Measurements from ENCODE around the gene TIMP4.
A peak's percentile ranks its signal among the peaks of the same experiment; 100 is the strongest.

The TIMP4 gene

DNA sequence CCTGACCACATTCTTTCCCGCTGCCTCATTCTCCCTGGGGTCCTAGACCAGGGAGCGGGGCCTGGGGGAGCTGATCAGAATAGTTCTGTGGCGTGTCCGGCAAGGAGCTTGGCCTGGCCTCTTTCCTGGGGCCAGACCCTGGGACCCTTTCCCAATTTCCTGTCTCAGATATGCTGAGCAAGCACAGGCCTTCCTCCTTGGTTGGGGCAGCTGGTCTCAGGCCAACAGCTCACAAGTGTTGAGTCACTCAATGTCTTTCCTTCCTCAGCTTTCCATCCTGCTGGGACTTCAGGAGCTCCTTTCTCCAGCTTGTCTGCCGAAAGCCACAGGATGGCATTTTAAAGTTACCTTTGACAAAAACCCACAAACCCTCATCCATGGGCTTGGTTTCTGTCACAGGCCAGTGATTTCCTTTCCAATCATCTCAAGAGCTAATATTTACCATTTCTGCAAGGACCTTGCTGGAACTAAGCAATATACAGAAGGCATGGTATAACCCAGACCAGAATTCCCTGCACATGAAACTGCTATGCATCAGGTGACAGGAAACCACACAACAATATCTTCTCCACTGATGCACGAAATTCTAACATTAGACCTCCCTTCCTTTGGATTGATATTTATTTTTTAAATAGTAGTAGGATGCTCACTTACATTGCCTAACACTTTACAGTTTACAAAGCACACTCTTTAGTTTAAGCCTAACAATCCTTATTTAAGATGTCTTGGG lies 19.5 kb upstream of the TIMP4 start:
- Histone ChIP-seq H3K9me3 (ENCODE audit: control insufficient read depth, insufficient read depth, low read length) (no peaks in the 10 kb centered on the region), H3K4me1 (ENCODE audit: control insufficient read depth, low read length) (peaks cover 6% of the 10 kb centered on the region), H3K27me3 (ENCODE audit: control insufficient read depth, low read length) (no peaks in the 10 kb centered on the region), H3F3A (ENCODE audit: control insufficient read depth, insufficient read depth) (no peaks in the 10 kb centered on the region), H3K9me2 (replicated peaks; ENCODE audit: control insufficient read depth, low read length) (no peaks in the 10 kb centered on the region), H3K36me3 (ENCODE audit: control insufficient read depth, low read length) (no peaks in the 10 kb centered on the region), H3K27ac (ENCODE audit: low read depth, low read length) (no peak overlapping the region), H3K4me2 (ENCODE audit: low read length) (no peak overlapping the region), H3K79me2 (ENCODE audit: control insufficient read depth, low read length) (no peaks in the 10 kb centered on the region), H4K20me1 (ENCODE audit: control insufficient read depth, insufficient read depth, low read depth, low read length) (no peaks in the 10 kb centered on the region), H3K4me3 (ENCODE audit: low read length) (no peak overlapping the region)
- TF ChIP-seq CTCF (IDR thresholded peaks at IDR 0.05; ENCODE audit: low read depth, low read length, poor library complexity, severe bottlenecking) (no peak), EZH2phosphoT487 (IDR thresholded peaks at IDR 0.05; ENCODE audit: borderline replicate concordance, low read length) (no peak)

- H3K9me3 ChIP-seq (ENCODE audit: control insufficient read depth, insufficient read depth, low read length): no peaks in the 10 kb centered on the region
- H3F3A ChIP-seq (ENCODE audit: control insufficient read depth, insufficient read depth): no peaks in the 10 kb centered on the region
- TF ChIP-seq EZH2phosphoT487 (IDR thresholded peaks at IDR 0.05; ENCODE audit: borderline replicate concordance, low read length): no peak
- no peak for TF ChIP-seq CTCF (IDR thresholded peaks at IDR 0.05; ENCODE audit: low read depth, low read length, poor library complexity, severe bottlenecking)
- H3K4me1 ChIP-seq (ENCODE audit: control insufficient read depth, low read length): peaks cover 6% of the 10 kb centered on the region
- H3K36me3 ChIP-seq (ENCODE audit: control insufficient read depth, low read length): no peaks in the 10 kb centered on the region
- no peaks in the 10 kb centered on the region for H4K20me1 ChIP-seq (ENCODE audit: control insufficient read depth, insufficient read depth, low read depth, low read length)
- no peak overlapping the region for H3K27ac ChIP-seq (ENCODE audit: low read depth, low read length)
- no peak overlapping the region for H3K4me2 ChIP-seq (ENCODE audit: low read length)
- no peaks in the 10 kb centered on the region for H3K79me2 ChIP-seq (ENCODE audit: control insufficient read depth, low read length)
- H3K4me3 ChIP-seq (ENCODE audit: low read length): no peak overlapping the region
- no peaks in the 10 kb centered on the region for H3K27me3 ChIP-seq (ENCODE audit: control insufficient read depth, low read length)
- no peaks in the 10 kb centered on the region for H3K9me2 ChIP-seq (replicated peaks; ENCODE audit: control insufficient read depth, low read length)
Observed at GRCh38 chr3:12177126-12177525, 18.4 kb upstream of the TIMP4 start.

DNA sequence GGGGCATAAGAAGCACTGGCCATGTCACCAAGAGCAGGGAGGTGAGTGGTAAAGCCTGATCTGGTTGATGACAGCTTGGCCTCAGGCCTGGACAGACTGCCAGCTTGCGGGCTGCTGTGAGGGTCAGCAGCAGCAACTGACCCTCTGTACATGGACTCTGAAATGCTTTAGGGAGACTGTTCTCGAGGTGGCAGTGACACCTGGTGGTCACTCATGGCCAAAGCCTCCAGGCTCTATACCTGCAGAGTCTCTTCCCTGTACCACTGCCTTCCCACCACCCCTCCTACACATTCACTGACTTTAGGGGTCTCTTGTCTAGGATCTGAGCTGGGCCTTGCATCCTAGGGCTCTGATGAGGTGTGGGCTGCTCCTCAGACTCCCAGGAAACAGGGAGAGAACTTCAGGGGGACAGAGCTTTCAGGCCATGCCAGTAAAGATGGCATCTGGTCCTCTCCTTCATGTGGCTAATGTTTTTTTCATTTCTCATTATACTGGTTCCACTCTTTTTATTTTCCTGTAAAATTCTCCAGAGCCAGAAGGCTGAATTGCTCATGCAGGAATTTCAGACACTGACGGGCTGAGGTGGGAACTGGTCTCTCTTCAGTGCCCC lies 17.2 kb upstream of the TIMP4 start:
- peaks cover 6% of the 10 kb centered on the region for H3K4me1 ChIP-seq (ENCODE audit: control insufficient read depth, low read length)
- no peaks in the 10 kb centered on the region for H3K27me3 ChIP-seq (ENCODE audit: control insufficient read depth, low read length)
- no peaks in the 10 kb centered on the region for H3K9me3 ChIP-seq (ENCODE audit: control insufficient read depth, insufficient read depth, low read length)
- H3K79me2 ChIP-seq (ENCODE audit: control insufficient read depth, low read length): no peaks in the 10 kb centered on the region
- H3F3A ChIP-seq (ENCODE audit: control insufficient read depth, insufficient read depth): no peaks in the 10 kb centered on the region
- no peak for TF ChIP-seq EZH2phosphoT487 (IDR thresholded peaks at IDR 0.05; ENCODE audit: borderline replicate concordance, low read length)
- peak; percentile 76 for TF ChIP-seq CTCF (IDR thresholded peaks at IDR 0.05; ENCODE audit: low read depth, low read length, poor library complexity, severe bottlenecking)
- no peak overlapping the region for H3K4me3 ChIP-seq (ENCODE audit: low read length)
- H3K9me2 ChIP-seq (replicated peaks; ENCODE audit: control insufficient read depth, low read length): no peaks in the 10 kb centered on the region
- no peaks in the 10 kb centered on the region for H4K20me1 ChIP-seq (ENCODE audit: control insufficient read depth, insufficient read depth, low read depth, low read length)
- H3K4me2 ChIP-seq (ENCODE audit: low read length): no peak overlapping the region
- no peak overlapping the region for H3K27ac ChIP-seq (ENCODE audit: low read depth, low read length)
- no peaks in the 10 kb centered on the region for H3K36me3 ChIP-seq (ENCODE audit: control insufficient read depth, low read length)

All from DOHH2 (cell line).